SU-DHL-6 (cell line): ENCODE data around the gene SKOR1.

Experiments
- H2AFZ ChIP-seq: fragments of 200-600 bp; sonication (generic); 2 replicates; pipeline ENCODE4 v1.6.1; 2014; ENCODE audit warnings: low read depth, mild to moderate bottlenecking, moderate library complexity, mixed read lengths, antibody characterized with exemption, low read length; ENCODE audit not compliant: severe bottlenecking
- H3F3A ChIP-seq: fragments of 200-600 bp; shearing (Covaris generic); 2 replicates; pipeline ENCODE4 v1.6.0; 2016; ENCODE audit warnings: antibody characterized with exemption, mild to moderate bottlenecking; ENCODE audit not compliant: insufficient read depth
- H3K27ac ChIP-seq: fragments of 200-600 bp; sonication (generic); 2 replicates; pipeline ENCODE4 v1.5.1; 2016; ENCODE audit warnings: low read depth, mild to moderate bottlenecking, low read length, moderate library complexity, mixed read lengths
- H3K27me3 ChIP-seq: fragments of 200-600 bp; sonication (generic), shearing (Covaris generic); 2 replicates; pipeline ENCODE4 v1.6.0; 2014; ENCODE audit warnings: mild to moderate bottlenecking, low read length
- H3K36me3 ChIP-seq: fragments of 200-600 bp; sonication (generic); 2 replicates; pipeline ENCODE4 v1.6.1; 2014; ENCODE audit warnings: mild to moderate bottlenecking, low read length, mixed read lengths
- H3K4me2 ChIP-seq: fragments of 300-600, 200-600 bp; shearing (Covaris generic), sonication (generic); 2 replicates; pipeline ENCODE4 v1.6.0; 2014; ENCODE audit warnings: low read length, low read depth, mild to moderate bottlenecking; ENCODE audit not compliant: poor library complexity, severe bottlenecking
- H3K4me3 ChIP-seq: fragments of 200-600 bp; sonication (generic); 2 replicates; pipeline ENCODE4 v1.5.1; 2014; ENCODE audit warnings: antibody characterized with exemption, low read length, mild to moderate bottlenecking, mixed read lengths; ENCODE audit not compliant: insufficient read depth, poor library complexity, severe bottlenecking
- H3K79me2 ChIP-seq: fragments of 200-600 bp; sonication (generic); 2 replicates; pipeline ENCODE4 v1.6.1; 2014; ENCODE audit warnings: mild to moderate bottlenecking, low read length, moderate library complexity; ENCODE audit not compliant: insufficient read depth
- H3K9ac ChIP-seq: fragments of 200-600 bp; sonication (generic); 2 replicates; pipeline ENCODE4 v1.7.0; 2014; ENCODE audit warnings: mild to moderate bottlenecking, low read length
- H3K9me2 ChIP-seq: fragments of 200-600 bp; sonication (generic); replicated peaks from 2 replicates; pipeline ENCODE4 v1.6.1; 2014; ENCODE audit warnings: low read length; ENCODE audit not compliant: insufficient read depth
- H3K9me3 ChIP-seq: fragments of 200-600 bp; sonication (generic); 2 replicates; pipeline ENCODE4 v1.6.1; 2014; ENCODE audit warnings: low read length, mixed read lengths; ENCODE audit not compliant: insufficient read depth
- H4K20me1 ChIP-seq: fragments of 200-600 bp; sonication (generic); 2 replicates; pipeline ENCODE4 v1.6.1; 2014; ENCODE audit warnings: low read depth, mild to moderate bottlenecking, antibody characterized with exemption, low read length, moderate library complexity, mixed read lengths
- EZH2phosphoT487 ChIP-seq: fragments of 200-600 bp; sonication (generic), shearing (Covaris generic); conservative IDR thresholded peaks from 2 replicates; pipeline ENCODE4 v1.6.1; 2018; ENCODE audit warnings: mild to moderate bottlenecking, antibody characterized with exemption, low read length, moderate library complexity, mixed read lengths
- TF ChIP-seq, protein P1 (sequence below): fragments of 200-600 bp; sonication (generic); IDR thresholded peaks from one replicate; pipeline ENCODE4 v1.5.1; 2017; ENCODE audit warnings: antibody characterized with exemption, mild to moderate bottlenecking, low read length, moderate library complexity; ENCODE audit not compliant: insufficient read depth, poor library complexity, severe bottlenecking

The SKOR1 gene

DNA sequence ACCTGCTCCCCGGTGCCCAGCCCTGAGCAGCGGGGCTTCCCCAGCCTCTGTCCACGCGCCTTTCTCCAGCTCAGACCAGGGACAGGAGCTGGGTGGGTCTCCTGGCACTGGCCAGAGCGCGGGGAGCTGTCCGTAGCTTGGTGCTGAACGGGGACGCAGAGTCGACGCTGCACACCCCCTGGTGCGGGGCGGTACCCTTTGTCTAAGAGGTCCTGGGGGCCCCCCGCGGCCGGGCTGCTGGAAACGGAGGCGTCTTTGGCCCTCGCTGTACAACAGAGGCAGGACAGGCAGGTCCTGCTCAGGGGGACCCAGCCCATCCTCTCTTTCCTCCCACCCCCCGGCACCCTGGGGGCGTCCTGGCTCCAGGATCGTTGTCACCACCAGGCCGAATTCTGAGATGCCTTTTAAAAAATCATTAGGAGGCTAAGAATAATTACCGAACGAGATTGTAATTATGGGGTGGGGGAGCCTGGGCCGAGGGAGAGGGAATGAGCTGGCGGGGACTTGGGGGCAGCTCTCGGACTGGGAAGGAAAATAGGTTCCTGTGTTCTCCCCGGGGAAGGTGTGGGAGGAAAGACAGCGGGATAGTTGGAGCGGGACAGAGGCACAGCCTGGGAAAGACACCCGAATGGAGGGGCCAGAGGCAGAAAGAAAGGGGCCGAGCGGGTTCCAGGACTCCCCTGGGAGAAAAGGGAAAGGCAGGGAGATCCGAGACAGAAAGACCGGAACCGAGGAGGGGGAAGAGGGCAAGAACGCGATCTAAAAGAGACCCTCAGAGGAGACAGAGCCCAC, 4.1 kb upstream of the SKOR1 start:
- Histone ChIP-seq H3K9me2 (no peaks in the 10 kb centered on the region), H3K4me3 (no peak overlapping the region), H3K36me3 (no peaks in the 10 kb centered on the region), H2AFZ (no peak overlapping the region), H3K9me3 (no peaks in the 10 kb centered on the region), H3K27me3 (no peaks in the 10 kb centered on the region), H3K27ac (no peak overlapping the region), H3K9ac (no peak overlapping the region), H3K4me2 (no peak overlapping the region), H3F3A (no peaks in the 10 kb centered on the region), H3K79me2 (no peaks in the 10 kb centered on the region), H4K20me1 (no peaks in the 10 kb centered on the region)
- TF ChIP-seq, protein P1, sequence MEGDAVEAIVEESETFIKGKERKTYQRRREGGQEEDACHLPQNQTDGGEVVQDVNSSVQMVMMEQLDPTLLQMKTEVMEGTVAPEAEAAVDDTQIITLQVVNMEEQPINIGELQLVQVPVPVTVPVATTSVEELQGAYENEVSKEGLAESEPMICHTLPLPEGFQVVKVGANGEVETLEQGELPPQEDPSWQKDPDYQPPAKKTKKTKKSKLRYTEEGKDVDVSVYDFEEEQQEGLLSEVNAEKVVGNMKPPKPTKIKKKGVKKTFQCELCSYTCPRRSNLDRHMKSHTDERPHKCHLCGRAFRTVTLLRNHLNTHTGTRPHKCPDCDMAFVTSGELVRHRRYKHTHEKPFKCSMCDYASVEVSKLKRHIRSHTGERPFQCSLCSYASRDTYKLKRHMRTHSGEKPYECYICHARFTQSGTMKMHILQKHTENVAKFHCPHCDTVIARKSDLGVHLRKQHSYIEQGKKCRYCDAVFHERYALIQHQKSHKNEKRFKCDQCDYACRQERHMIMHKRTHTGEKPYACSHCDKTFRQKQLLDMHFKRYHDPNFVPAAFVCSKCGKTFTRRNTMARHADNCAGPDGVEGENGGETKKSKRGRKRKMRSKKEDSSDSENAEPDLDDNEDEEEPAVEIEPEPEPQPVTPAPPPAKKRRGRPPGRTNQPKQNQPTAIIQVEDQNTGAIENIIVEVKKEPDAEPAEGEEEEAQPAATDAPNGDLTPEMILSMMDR: no peak
- TF ChIP-seq EZH2phosphoT487: no peak

DNA sequence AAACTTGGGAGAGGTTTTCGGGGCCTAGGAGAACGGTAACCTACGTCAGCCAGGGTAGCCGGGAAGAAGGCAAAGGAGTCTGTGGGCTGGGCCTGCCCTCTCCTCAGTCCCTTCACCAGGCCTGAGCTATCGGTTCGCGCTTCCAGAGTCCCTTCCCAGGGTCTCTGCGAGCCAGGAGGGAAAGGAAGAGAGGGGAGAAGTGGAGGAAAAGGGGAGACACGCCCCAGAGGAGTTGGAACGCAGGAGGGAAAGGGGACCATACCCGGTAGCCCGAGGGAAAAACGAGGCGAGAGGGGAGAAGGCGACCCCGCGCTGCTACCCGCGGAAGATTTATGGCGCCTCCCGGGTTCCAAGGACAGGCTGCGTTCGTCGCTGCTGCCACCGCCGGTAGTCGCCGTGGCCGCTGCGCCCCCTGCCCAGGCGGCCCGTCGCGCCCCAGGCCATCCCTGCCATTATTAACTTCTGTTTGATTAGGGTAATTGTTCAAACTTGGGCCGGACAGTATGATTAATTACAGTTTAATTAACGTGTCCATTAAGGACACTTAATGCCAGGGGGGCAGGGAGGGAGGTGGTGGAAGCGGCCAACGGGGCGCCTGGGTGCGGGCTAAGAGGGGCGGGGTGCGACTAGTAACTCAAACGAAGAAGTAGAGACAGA, 3.4 kb upstream of the SKOR1 start:
- H3K4me2 ChIP-seq: no peak overlapping the region
- no peaks in the 10 kb centered on the region for H3K9me3 ChIP-seq
- H3F3A ChIP-seq: no peaks in the 10 kb centered on the region
- no peaks in the 10 kb centered on the region for H3K9me2 ChIP-seq
- no peak overlapping the region for H2AFZ ChIP-seq
- no peak overlapping the region for H3K9ac ChIP-seq
- no peak overlapping the region for H3K27ac ChIP-seq
- no peaks in the 10 kb centered on the region for H3K79me2 ChIP-seq
- TF ChIP-seq, protein P1: no peak
- no peak for TF ChIP-seq EZH2phosphoT487
- H3K36me3 ChIP-seq: no peaks in the 10 kb centered on the region
- no peak overlapping the region for H3K4me3 ChIP-seq
- H4K20me1 ChIP-seq: no peaks in the 10 kb centered on the region
- H3K27me3 ChIP-seq: no peaks in the 10 kb centered on the region

DNA sequence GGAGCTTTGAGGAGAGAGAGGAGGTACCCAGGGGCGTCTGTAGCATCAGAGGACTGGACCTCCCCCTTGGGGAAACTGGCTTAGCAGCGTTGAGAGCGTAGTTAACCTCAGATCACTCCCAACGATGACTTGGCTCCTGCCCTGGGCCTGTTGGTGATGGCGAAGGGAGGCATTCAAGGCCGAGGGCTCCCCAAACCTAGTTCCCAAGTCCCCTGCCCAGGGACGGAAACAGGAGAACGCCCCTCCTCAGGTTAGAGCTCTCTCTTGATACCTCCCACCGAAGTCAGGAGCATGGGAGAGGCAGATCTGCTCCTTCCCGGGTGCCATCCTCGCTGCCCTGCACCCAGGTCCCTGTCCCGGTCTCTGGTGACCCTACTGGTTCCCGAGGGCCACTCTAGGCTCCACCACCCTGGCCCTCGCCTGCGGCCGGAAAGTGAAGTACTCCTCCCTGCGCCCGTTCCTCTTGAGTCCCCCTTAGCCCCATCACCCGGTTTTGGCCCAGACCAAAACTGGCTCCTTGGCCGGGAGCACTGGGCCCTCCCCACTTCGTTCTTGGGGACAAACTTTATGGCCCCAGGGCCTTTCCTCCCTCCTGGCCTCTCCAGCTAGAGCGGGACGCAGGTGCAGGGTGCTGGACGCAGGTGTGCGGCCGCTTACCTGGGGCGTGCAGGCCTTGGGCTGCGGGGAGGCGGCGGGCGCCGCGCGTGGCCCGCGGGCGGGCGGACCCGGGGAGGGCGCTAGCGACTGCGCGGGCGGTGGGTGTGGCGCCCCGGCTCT, 2.6 kb upstream of the SKOR1 start:
- TF ChIP-seq, protein P1: no peak
- no peak for TF ChIP-seq EZH2phosphoT487
- no peaks in the 10 kb centered on the region for H3K27me3 ChIP-seq
- no peaks in the 10 kb centered on the region for H3K79me2 ChIP-seq
- no peaks in the 10 kb centered on the region for H3F3A ChIP-seq
- H3K4me3 ChIP-seq: peak overlapping the region; percentile 47
- H4K20me1 ChIP-seq: no peaks in the 10 kb centered on the region
- no peak overlapping the region for H2AFZ ChIP-seq
- no peak overlapping the region for H3K9ac ChIP-seq
- H3K4me2 ChIP-seq: peak overlapping the region; percentile 54
- H3K9me3 ChIP-seq: no peaks in the 10 kb centered on the region
- H3K27ac ChIP-seq: no peak overlapping the region
- H3K36me3 ChIP-seq: no peaks in the 10 kb centered on the region
- no peaks in the 10 kb centered on the region for H3K9me2 ChIP-seq
